ENCODE measurements around the gene TAS2R8. TPM values are rescaled to one million over a fixed set of nuclear protein-coding genes. Genes with fewer than 3 reads are reported as not detected.

The TAS2R8 gene, protein sequence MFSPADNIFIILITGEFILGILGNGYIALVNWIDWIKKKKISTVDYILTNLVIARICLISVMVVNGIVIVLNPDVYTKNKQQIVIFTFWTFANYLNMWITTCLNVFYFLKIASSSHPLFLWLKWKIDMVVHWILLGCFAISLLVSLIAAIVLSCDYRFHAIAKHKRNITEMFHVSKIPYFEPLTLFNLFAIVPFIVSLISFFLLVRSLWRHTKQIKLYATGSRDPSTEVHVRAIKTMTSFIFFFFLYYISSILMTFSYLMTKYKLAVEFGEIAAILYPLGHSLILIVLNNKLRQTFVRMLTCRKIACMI
- total RNA-seq, result under 0.01 TPM in 1 of 2 replicates, not detected in the other

DNA sequence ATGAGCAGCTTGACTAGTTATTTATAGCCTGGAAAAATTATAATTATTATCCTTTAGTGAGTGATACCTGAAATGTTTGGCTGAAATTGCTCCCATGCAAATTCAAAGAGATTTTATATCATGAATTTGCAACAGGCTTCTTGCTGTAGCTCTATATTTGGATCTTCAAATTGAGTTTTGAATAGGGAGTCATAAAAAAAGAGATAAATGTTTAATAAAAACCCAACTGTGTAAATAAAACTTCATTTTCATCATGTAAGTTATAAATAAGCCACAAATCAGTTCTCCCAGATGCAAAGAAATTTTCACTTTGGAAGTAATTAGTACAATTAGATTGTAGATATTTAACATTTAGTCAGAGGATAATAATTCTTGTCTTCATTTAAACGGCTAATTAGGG lies at the start of gene TAS2R8:
TAS2R8 (minus strand) TSS at position 101 of the 400 bp plus-strand sequence. CDS start 306 bp downstream, outside the sequence.

DNA sequence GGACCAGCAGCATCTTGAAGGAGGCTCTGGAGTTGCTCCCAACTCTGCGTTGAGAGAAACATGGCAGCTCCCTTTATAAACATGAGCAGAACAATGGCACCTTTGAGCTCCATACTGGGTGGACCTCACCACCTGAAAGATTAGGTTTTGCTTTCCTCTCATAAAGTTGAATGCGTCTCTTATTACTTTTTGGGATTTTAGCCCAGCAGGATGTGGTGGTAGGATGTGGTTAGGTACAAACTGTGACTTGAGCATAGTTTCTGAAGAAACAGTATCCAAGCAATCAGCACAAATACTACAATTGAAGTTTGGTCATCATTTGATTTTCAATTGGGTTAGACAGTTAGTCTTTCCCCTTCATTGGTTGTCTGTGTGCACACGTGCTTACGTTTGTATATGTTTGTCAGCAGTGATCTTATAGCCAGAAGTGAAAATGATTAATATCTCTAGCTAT lies 42.4 kb upstream of the TAS2R8 start, which contains the start of gene PRR4:
PRR4 (minus strand) TSS at position 51 of the 454 bp plus-strand sequence; CDS start at position 13, 38 bp downstream.

DNA sequence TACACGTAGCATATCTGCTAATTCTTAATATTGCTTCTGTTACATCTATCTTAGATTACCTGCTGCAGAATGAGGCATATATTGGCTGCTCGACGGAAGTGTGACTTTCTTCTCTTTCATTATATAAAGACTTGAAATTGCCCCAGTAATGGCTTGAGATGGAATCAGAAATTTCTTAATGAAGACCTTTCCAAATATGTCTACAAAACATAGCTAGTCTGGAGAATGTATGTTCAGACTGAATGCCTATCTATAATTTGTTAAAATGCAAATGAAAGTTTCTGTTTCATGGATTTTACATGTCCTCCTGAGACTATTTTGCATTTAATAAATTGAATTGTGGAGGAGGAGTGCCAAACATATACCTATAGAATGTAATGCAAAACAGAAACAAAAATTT lies 19.2 kb upstream of the TAS2R8 start, which contains the start of gene TAS2R10:
TAS2R10 (minus strand) TSS at position 101 of the 400 bp plus-strand sequence; CDS start at position 12, 89 bp downstream.

DNA sequence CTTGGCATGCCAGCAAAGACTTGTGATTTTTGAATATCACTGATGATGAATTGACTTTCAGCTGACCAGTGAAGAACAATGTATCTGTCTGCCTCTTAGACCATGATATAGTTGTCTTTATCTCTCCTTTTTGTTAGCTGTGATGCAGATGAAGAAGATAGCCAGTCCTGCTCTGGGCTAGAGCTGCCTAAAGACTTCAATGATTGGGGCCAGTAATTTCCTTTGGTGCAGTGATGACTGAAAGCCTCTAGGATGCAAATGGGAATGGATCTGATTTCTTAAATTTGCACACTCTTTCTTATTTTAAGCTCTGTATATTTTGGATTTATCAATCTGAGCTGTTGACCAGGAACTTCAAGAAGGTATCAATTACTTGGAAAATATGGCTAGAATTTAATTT lies 3.0 kb upstream of the TAS2R8 start, which contains the start of gene TAS2R9:
TAS2R9 (minus strand) TSS at position 101 of the 400 bp plus-strand sequence; CDS start at position 8, 93 bp downstream.

DNA sequence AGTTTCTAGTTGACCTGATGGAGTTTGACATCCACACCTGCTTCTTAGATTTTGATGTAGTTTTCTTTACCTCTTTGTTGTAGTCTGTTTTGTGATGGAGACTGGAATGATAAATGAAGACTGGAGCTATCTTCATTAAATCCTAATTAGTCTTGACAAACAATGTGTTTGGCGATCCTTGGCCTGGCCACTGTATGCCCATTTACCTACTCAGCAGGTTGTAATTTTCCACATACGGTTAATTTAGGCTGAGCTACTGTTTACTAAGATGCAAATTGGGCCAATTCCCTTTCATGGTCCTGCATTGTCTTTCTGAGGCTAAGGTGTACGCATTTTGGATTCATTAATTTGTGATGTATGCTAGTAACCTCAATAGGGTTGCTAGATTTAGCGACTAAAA lies 4.5 kb downstream of the TAS2R8 start, which contains the start of gene TAS2R7:
TAS2R7 (minus strand) TSS at position 41 of the 400 bp plus-strand sequence. CDS start 57 bp downstream, outside the sequence.

Other genes starting within 250 kb of the TAS2R8 start
- gene MAGOHB, start 193.7 kb downstream of the TAS2R8 start, total RNA-seq, result 16.3 and 22.6 TPM in 2 replicates
- gene STYK1, start 133.2 kb downstream of the TAS2R8 start, total RNA-seq, result 2.0 and 4.8 TPM in 2 replicates
- gene YBX3, start 84.0 kb downstream of the TAS2R8 start, total RNA-seq, result 64.5 and 153 TPM in 2 replicates
- gene TAS2R7, start 4.7 kb downstream of the TAS2R8 start, total RNA-seq, result under 0.01 TPM in 1 of 2 replicates, not detected in the other
- gene TAS2R9, start 2.9 kb upstream of the TAS2R8 start, total RNA-seq, result not detected in 2 replicates
- gene TAS2R10, start 19.1 kb upstream of the TAS2R8 start, total RNA-seq, result under 0.01 and 0.19 TPM in 2 replicates
- gene PRR4, start 42.2 kb upstream of the TAS2R8 start, total RNA-seq, result 0.28 and 1.2 TPM in 2 replicates
- gene PRH1, start 77.0 kb upstream of the TAS2R8 start, total RNA-seq, result 7.3 and 18.3 TPM in 2 replicates
- 0.58 and 1.1 TPM in 2 replicates for gene TAS2R13, start 102.3 kb upstream of the TAS2R8 start, total RNA-seq
- 0.19 TPM in 1 of 2 replicates, not detected in the other for gene PRH2, start 122.0 kb upstream of the TAS2R8 start, total RNA-seq
- gene TAS2R14, start 132.0 kb upstream of the TAS2R8 start, total RNA-seq, result 1.5 and 3.7 TPM in 2 replicates
- gene TAS2R50, start 179.6 kb upstream of the TAS2R8 start, total RNA-seq, result 1.5 and 3.1 TPM in 2 replicates
- 1.2 and 4.2 TPM in 2 replicates for gene TAS2R20, start 191.0 kb upstream of the TAS2R8 start, total RNA-seq
- 2.1 and 7.3 TPM in 2 replicates for gene TAS2R19, start 215.3 kb upstream of the TAS2R8 start, total RNA-seq
- gene TAS2R31, start 224.1 kb upstream of the TAS2R8 start, total RNA-seq, result 2.5 and 5.6 TPM in 2 replicates

All from regular cardiac myocyte (primary cell).